Measurements from ENCODE around the gene RGS17.
"Not testable (repeated sequence)": the region's sequence is repeated elsewhere in the genome, so short reads cannot be mapped to it uniquely, and the experiment has no call there.

The RGS17 gene

DNA sequence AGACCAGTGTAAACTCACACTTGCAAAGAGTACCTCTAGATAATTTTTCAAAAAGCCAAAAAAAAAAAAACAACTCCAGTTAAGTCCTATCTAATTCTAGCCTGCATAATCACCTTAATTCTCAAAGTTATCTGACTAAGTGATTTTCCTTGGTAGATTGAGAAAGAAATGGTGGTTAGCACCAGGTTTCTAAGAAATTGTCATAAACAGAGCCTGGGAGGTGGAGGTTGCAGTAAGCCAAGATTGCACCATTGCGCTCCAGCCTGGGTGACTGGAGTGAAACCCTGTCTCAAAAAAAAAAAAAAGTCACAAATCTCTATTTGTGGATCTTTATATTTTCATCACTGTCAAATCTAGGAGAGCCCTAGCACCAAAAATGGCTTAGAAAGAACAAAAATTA, 157.2 kb downstream of the RGS17 start (continued):
- TF ChIP-seq ZNF248 (tag by site-specific recombination; IDR thresholded peaks at IDR 0.05) (no peak), SP7 (tag by site-specific recombination; IDR thresholded peaks at IDR 0.05) (no peak), ZSCAN30 (tag by site-specific recombination; IDR thresholded peaks at IDR 0.05) (no peak), KLF7 (tag by site-specific recombination; IDR thresholded peaks at IDR 0.05; ENCODE audit: borderline replicate concordance) (no peak), ZNF202 (tag by site-specific recombination; IDR thresholded peaks at IDR 0.05; ENCODE audit: borderline replicate concordance) (no peak), ZNF37A (tag by site-specific recombination; IDR thresholded peaks at IDR 0.05) (no peak), ZNF76 (tag by site-specific recombination; IDR thresholded peaks at IDR 0.05; ENCODE audit: borderline replicate concordance, low read depth) (no peak)
- TF ChIP-seq, protein P1, sequence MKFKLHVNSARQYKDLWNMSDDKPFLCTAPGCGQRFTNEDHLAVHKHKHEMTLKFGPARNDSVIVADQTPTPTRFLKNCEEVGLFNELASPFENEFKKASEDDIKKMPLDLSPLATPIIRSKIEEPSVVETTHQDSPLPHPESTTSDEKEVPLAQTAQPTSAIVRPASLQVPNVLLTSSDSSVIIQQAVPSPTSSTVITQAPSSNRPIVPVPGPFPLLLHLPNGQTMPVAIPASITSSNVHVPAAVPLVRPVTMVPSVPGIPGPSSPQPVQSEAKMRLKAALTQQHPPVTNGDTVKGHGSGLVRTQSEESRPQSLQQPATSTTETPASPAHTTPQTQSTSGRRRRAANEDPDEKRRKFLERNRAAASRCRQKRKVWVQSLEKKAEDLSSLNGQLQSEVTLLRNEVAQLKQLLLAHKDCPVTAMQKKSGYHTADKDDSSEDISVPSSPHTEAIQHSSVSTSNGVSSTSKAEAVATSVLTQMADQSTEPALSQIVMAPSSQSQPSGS (tag by site-specific recombination; IDR thresholded peaks at IDR 0.05; ENCODE audit: low read depth) = no peak

DNA sequence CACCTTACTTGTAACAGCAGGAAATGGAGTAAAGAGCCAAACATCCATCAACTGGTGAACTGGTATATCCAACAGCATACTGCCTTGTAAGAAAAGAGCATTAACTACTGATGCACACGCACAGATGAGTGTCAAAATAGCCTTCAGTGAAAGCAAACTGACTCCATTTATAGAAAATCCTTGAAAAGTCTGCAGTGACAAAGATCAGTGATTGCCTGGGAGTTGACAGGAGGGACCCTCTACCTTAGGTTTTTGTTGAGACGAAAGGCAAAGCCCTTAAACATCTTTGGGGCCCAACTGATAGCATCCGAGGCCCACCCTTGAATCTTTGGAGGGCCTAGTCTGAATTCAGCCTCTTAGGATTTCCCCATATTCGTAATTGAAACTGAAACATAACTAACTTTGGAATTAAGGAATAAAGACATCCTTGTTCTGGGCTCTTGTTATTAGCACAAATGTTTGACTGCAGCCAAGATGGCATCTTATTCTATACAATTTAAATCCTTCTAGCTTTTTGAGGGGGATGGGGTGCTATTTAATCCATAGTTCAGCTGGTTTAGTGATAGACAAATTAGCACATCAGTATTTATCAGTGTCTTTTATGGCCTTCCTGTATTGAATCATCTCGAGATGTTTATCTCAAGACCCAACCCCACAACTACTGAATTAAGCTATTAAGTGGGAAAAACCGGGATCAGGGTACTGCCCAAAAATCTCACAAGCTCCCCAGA, 161.2 kb downstream of the RGS17 start:
- Histone ChIP-seq H3K4me3 (ENCODE audit: low read depth, low read length) (no peak overlapping the region), H3K27ac (ENCODE audit: extremely low read depth, low read depth, low read length) (no peak overlapping the region), H3K4me1 (ENCODE audit: control insufficient read depth, insufficient read depth, low read length) (no peaks in the 10 kb centered on the region), H3K36me3 (ENCODE audit: control insufficient read depth in 2 of 2, insufficient read depth in 1 of 2, low read length in 2 of 2) (peaks cover 45 to 54% of the 10 kb centered on the region in 2 experiments), H3K9me3 (ENCODE audit: control insufficient read depth, insufficient read depth, low read depth, low read length) (no peaks in the 10 kb centered on the region)
- ChIA-PET POLR2A (interaction anchor here (1.0 to 2.2 kb wide), 2 partner anchors 9 to 13 kb away, joined by 3 to 19 read pairs; partner anchors contain the start of gene FBXO5), CTCF (no interaction called here)
- TF ChIP-seq ZNF510 (tag by site-specific recombination; IDR thresholded peaks at IDR 0.05; ENCODE audit: insufficient replicate concordance) (peak; percentile 30), ZNF423 (tag by site-specific recombination; IDR thresholded peaks at IDR 0.05) (no peak), ZNF560 (tag by site-specific recombination; IDR thresholded peaks at IDR 0.05; ENCODE audit: borderline replicate concordance) (no peak), KLF16 (tag by site-specific recombination; IDR thresholded peaks at IDR 0.05) (no peak), EGR2 (tag by site-specific recombination; IDR thresholded peaks at IDR 0.05; ENCODE audit: low read depth) (no peak)
- TF ChIP-seq, protein P2, sequence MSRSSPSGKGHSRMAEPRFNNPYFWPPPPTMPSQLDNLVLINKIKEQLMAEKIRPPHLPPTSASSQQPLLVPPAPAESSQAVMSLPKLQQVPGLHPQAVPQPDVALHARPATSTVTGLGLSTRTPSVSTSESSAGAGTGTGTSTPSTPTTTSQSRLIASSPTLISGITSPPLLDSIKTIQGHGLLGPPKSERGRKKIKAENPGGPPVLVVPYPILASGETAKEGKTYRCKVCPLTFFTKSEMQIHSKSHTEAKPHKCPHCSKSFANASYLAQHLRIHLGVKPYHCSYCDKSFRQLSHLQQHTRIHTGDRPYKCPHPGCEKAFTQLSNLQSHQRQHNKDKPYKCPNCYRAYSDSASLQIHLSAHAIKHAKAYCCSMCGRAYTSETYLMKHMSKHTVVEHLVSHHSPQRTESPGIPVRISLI (tag by site-specific recombination; IDR thresholded peaks at IDR 0.05) = no peak

DNA sequence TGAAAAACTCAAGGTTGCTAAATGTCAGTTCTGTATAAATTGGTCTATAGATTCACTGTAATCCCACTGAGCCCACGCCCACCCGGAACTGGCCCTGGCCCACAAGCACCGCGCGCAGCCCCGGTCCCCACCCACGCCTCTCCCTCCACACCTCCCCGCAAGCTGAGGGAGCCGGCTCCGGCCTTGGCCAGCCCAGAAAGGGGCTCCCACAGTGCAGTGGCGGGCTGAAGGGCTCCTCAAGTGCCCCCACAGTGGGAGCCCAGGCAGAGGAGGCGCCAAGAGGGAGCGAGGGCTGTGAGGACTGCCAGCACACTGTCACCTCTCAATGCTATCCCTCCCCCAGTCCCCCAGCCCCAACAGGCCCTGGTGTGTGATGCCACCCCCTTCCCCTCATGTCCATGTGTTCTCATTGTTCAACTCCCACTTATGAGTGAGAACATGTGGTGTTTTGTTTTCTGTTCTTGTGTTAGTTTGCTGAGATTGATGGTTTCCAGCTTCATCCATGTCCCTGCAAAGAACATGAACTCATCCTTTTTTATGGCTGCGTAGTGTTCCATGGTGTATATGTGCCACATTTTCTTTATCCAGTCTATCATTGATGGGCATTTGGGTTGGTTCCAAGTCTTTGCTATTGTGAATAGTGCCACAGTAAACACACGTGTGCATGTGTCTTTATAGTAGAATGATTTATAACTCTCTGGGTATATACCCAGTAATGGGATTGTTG, 164.8 kb downstream of the RGS17 start:
- TF ChIP-seq, protein P3, sequence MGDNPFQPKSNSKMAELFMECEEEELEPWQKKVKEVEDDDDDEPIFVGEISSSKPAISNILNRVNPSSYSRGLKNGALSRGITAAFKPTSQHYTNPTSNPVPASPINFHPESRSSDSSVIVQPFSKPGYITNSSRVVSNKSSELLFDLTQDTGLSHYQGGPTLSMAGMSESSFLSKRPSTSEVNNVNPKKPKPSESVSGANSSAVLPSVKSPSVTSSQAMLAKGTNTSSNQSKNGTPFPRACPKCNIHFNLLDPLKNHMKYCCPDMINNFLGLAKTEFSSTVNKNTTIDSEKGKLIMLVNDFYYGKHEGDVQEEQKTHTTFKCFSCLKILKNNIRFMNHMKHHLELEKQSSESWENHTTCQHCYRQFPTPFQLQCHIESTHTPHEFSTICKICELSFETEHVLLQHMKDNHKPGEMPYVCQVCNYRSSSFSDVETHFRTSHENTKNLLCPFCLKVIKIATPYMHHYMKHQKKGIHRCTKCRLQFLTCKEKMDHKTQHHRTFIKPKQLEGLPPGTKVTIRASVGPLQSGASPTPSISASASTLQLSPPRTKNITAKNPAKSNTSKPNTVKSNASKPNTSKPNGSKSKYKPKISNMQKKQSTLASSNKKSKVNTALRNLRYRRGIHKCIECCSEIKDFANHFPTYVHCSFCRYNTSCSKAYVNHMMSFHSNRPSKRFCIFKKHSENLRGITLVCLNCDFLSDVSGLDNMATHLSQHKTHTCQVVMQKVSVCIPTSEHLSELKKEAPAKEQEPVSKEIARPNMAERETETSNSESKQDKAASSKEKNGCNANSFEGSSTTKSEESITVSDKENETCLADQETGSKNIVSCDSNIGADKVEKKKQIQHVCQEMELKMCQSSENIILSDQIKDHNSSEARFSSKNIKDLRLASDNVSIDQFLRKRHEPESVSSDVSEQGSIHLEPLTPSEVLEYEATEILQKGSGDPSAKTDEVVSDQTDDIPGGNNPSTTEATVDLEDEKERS (tag by site-specific recombination; IDR thresholded peaks at IDR 0.05) = peak; percentile 51; the same call in 1 of the 2 replicates
- peak; percentile 96 for TF ChIP-seq ZNF146 (tag by site-specific recombination; IDR thresholded peaks at IDR 0.05)
- CTCF ChIA-PET = interaction anchor here (1.4 kb wide), 1 partner anchor 13 kb away, joined by 4 read pairs; no protein-coding TSS in a partner anchor
- H3K4me3 ChIP-seq (ENCODE audit: low read depth, low read length); H3K4me1 ChIP-seq (ENCODE audit: control insufficient read depth, insufficient read depth, low read length); H3K9me3 ChIP-seq (ENCODE audit: control insufficient read depth, insufficient read depth, low read depth, low read length); POLR2A ChIA-PET; H3K27ac ChIP-seq (ENCODE audit: extremely low read depth, low read depth, low read length): not testable (repeated sequence)
- H3K36me3 ChIP-seq (ENCODE audit: control insufficient read depth in 2 of 2, insufficient read depth in 1 of 2, low read length in 2 of 2) = peaks cover 12 to 19% of the 10 kb centered on the region in 2 experiments
